ENCODE data around the gene HUNK.

DNA sequence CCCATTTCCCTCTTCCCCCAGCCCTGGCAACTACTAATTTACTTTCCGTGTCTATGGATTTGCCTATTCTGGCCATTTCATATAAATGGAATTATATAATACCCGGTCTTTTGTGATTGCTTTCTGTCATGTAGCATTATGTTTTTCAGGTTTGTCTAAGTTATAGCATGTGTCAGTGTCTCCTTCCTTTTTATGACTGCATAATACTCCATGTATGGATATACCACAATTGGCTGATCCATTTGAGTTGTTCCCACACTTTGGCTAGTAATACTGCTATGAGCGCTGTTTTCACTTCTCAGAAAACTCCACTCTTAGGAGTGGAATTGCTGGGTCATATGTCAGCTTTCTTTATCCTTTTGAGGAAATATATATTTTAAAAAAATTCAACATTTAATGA is 53.7 kb downstream of the HUNK start:
- TF ChIP-seq, protein P1, sequence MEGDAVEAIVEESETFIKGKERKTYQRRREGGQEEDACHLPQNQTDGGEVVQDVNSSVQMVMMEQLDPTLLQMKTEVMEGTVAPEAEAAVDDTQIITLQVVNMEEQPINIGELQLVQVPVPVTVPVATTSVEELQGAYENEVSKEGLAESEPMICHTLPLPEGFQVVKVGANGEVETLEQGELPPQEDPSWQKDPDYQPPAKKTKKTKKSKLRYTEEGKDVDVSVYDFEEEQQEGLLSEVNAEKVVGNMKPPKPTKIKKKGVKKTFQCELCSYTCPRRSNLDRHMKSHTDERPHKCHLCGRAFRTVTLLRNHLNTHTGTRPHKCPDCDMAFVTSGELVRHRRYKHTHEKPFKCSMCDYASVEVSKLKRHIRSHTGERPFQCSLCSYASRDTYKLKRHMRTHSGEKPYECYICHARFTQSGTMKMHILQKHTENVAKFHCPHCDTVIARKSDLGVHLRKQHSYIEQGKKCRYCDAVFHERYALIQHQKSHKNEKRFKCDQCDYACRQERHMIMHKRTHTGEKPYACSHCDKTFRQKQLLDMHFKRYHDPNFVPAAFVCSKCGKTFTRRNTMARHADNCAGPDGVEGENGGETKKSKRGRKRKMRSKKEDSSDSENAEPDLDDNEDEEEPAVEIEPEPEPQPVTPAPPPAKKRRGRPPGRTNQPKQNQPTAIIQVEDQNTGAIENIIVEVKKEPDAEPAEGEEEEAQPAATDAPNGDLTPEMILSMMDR (IDR thresholded peaks at IDR 0.05; ENCODE audit: low read depth, low read length, poor library complexity, severe bottlenecking) = no peak
- TF ChIP-seq EZH2phosphoT487 (IDR thresholded peaks at IDR 0.05; ENCODE audit: borderline replicate concordance, low read length) = no peak

Measured in DOHH2 (cell line).